Measurements from ENCODE around the gene BTN2A1.

- TF ChIP-seq, protein P1, sequence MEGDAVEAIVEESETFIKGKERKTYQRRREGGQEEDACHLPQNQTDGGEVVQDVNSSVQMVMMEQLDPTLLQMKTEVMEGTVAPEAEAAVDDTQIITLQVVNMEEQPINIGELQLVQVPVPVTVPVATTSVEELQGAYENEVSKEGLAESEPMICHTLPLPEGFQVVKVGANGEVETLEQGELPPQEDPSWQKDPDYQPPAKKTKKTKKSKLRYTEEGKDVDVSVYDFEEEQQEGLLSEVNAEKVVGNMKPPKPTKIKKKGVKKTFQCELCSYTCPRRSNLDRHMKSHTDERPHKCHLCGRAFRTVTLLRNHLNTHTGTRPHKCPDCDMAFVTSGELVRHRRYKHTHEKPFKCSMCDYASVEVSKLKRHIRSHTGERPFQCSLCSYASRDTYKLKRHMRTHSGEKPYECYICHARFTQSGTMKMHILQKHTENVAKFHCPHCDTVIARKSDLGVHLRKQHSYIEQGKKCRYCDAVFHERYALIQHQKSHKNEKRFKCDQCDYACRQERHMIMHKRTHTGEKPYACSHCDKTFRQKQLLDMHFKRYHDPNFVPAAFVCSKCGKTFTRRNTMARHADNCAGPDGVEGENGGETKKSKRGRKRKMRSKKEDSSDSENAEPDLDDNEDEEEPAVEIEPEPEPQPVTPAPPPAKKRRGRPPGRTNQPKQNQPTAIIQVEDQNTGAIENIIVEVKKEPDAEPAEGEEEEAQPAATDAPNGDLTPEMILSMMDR (IDR thresholded peaks at IDR 0.05), result no peak
- TF ChIP-seq POLR2A (IDR thresholded peaks at IDR 0.05) (no peak), EP300 (IDR thresholded peaks at IDR 0.05) (no peak)
Measured at GRCh38 chr6:26464416-26465131, 6.8 kb downstream of the BTN2A1 start.

Data from tibial nerve (tissue), 4 donors.